ENCODE data around the gene DONSON. TPM values are rescaled to one million over a fixed set of nuclear protein-coding genes. Genes with fewer than 3 reads are reported as not detected.
A peak's percentile ranks its signal among the peaks of the same experiment; 100 is the strongest.

Gene DONSON
- total and polyA plus RNA-seq, 2 of the 13 experiments (the other 11 are each of a cell fraction or from before 2014, with no cell fraction given), result 35.4 to 63.6 TPM

DNA sequence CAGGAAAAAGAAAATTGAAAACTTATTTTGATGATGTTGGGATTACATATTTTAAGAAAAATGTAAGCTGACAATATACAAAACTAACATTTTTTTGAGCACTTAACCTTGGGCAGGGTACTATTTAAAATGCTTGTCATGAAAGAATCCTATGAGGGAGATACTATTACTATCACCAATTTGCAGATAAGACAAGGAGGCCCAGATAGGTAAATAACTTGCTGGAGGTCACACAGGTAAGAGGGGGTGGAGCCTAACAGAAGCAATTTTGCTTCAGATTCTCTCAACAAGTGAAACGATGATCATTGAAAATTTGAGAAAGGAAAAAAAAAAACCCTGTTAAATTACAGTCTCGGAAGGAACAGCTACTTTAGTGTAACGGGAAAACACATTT is 47.8 kb downstream of the DONSON start:
- intact Hi-C loops (cut with micrococcal nuclease; ENCODE audit: unreplicated experiment), result loop anchor here (5.0 kb wide), 1 partner anchor 47 kb away; the partner anchor contains the start of gene DONSON
- no TSS peak for BruUV-seq (replicated peaks)
- TF ChIP-seq ZFP36L1 (CRISPR knock-in tag; IDR thresholded peaks at IDR 0.05) (no peak), ZNF18 (CRISPR knock-in tag; IDR thresholded peaks at IDR 0.05; ENCODE audit: insufficient replicate concordance) (no peak), ZNF12 (CRISPR knock-in tag; IDR thresholded peaks at IDR 0.05) (peak; percentile 72; the same call in 1 of the 2 replicates), RBM22 (optimal IDR thresholded peaks at IDR 0.05; ENCODE audit: low read length) (no peak), NFIB (CRISPR knock-in tag; IDR thresholded peaks at IDR 0.05; ENCODE audit: borderline replicate concordance) (no peak), RBFOX2 (IDR thresholded peaks at IDR 0.05; ENCODE audit: low read depth, low read length) (0 out of 2 replicates have a peak, but pooled peaks have one; percentile 41), RFX3 (CRISPR knock-in tag; IDR thresholded peaks at IDR 0.05) (no peak), ZBTB46 (CRISPR knock-in tag; IDR thresholded peaks at IDR 0.05; ENCODE audit: borderline replicate concordance) (no peak), CEBPB (IDR thresholded peaks at IDR 0.05; ENCODE audit: borderline replicate concordance, low read depth, low read length) (no peak)
- TF ChIP-seq, protein P1, sequence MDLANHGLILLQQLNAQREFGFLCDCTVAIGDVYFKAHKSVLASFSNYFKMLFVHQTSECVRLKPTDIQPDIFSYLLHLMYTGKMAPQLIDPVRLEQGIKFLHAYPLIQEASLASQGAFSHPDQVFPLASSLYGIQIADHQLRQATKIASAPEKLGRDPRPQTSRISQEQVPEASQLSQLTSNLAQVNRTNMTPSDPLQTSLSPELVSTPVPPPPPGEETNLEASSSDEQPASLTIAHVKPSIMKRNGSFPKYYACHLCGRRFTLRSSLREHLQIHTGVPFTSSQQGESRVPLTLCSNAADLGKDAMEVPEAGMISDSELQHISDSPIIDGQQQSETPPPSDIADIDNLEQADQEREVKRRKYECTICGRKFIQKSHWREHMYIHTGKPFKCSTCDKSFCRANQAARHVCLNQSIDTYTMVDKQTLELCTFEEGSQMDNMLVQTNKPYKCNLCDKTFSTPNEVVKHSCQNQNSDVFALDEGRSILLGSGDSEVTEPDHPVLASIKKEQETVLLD (CRISPR knock-in tag; IDR thresholded peaks at IDR 0.05; ENCODE audit: low read depth), result no peak
- POLR2A ChIA-PET, result interaction anchor here (1.2 to 2.0 kb wide), 3 partner anchors 49 to 216 kb away, joined by 3 to 5 read pairs (median 3); partner anchors contain the start of genes DNAJC28 and IFNAR1
- CTCF ChIA-PET (ENCODE audit: low intra/inter-chr PET ratio, low total read pairs), result no interaction called here
- peaks cover 16% of the 10 kb centered on the region for H3K4me1 ChIP-seq (ENCODE audit: insufficient read depth, low read length)
- peak overlapping the region; percentile 100 for H3K27ac ChIP-seq (ENCODE audit: extremely low read length, insufficient read depth, low read length)
- H3K36me3 ChIP-seq (replicated peaks in 1 of 2; ENCODE audit: control insufficient read depth in 1 of 2, insufficient read depth in 2 of 2, low read length in 2 of 2), result peaks cover 4 to 35% of the 10 kb centered on the region in 2 experiments; a peak in 4 of 5 replicates
- H3K4me3 ChIP-seq (replicated peaks in 1 of 3; ENCODE audit: insufficient read depth in 1 of 3, low read depth in 2 of 3, low read length in 3 of 3), result peak overlapping the region; percentile 85 to 98 (median 85)
- H3K79me2 ChIP-seq (ENCODE audit: insufficient read depth, low read length), result peaks cover 67% of the 10 kb centered on the region
- WGBS (ENCODE audit: low lambda C conversion rate), result 43% methylated on average over 3 of the region's 3 CpGs
- H2AFZ ChIP-seq (ENCODE audit: low read length), result no peak overlapping the region
- H3K9ac ChIP-seq (ENCODE audit: insufficient read depth, low read depth, low read length), result peak overlapping the region; percentile 100
- DNase-seq (ENCODE audit: low spot score), result no peak
- H3K4me2 ChIP-seq (ENCODE audit: low read depth, low read length), result peak overlapping the region; percentile 89
- no peaks in the 10 kb centered on the region for H3K9me3 ChIP-seq (ENCODE audit: low read length)
- H3K27me3 ChIP-seq (ENCODE audit: control insufficient read depth in 1 of 2, insufficient read depth in 2 of 2, low read length in 2 of 2), result no peaks in the 10 kb centered on the region; a peak in 1 of 5 replicates
- H4K20me1 ChIP-seq (ENCODE audit: insufficient read depth, low read length), result peaks cover 29% of the 10 kb centered on the region
- no peak for ATAC-seq
- in situ Hi-C loops (cut with HindIII; ENCODE audit: extremely low pct_ligation_motif_present, low pct_unique_long_range_greater_than_20kb), result no loop called here
- FAIRE-seq, result no peak
